Measurements from ENCODE around the gene FTCDNL1.

GRCh38 chr2:199765646-199766045 lies 85.3 kb downstream of the FTCDNL1 start:
- no peak for TF ChIP-seq CTCF (IDR thresholded peaks at IDR 0.05; ENCODE audit: low read length)
- TF ChIP-seq EZH2 (optimal IDR thresholded peaks at IDR 0.05; ENCODE audit: low read depth, low read length): no peak
- no peak for TF ChIP-seq EZH2phosphoT487 (IDR thresholded peaks at IDR 0.05; ENCODE audit: low read length)
